Thyroid gland (tissue), 4 donors: Measurements from ENCODE around the gene MISP.

ENCODE experiments used
- POLR2A ChIP-seq, 2 donors: fragments of 450-650 bp; IDR thresholded peaks; one replicate each; pipeline ENCODE4 v1.6.1; 2017; ENCODE audit warnings: antibody characterized with exemption in 2 of 2, mild to moderate bottlenecking in 2 of 2, moderate library complexity in 1 of 2
- TF ChIP-seq, protein P1 (sequence below), 6 experiments: fragments of 200-600 bp in 3 of 6; fragments of 450-650 bp in 3 of 6; sonication (generic) in 3 of 6; IDR thresholded peaks; one replicate each; pipeline ENCODE4 v1.5.1; 2016 to 2019; ENCODE audit warnings: antibody characterized with exemption in 6 of 6, mild to moderate bottlenecking in 2 of 6, inconsistent platforms in 1 of 6, moderate library complexity in 1 of 6

DNA sequence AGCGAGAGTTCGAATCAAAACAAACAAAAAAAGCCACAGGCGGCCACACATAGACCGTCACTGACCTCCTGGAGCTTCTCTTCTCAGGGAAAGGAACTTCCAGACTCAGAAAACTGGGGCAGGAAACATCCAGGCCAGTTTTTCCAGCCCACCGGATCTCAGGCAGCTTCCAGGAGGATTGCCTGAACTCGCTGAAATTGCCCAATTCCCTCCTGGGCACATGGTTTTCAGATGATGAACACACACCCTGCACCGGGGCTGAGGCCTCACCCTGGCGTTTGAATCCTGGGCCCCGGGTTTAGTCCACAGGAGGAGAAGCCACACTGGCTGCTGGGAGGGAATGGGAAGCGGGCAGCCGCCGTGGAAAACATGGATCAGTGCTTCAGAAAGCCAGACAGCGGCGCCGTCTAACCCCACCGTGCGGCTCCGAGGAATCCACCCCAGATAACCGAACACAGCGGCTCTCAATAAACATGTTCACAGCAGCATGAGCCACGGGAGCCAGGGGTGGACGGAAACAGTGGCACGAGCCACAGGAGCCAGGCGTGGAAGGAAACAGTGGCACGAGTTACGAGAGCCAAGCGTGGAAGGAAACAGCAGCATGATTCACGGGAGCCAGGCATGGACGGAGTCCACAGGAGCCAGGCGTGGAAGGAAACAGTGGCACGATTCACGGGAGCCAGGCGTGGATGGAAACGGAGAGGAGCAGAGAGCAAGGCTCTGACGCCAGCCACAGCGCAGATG is 28.2 kb downstream of the MISP start:
- TF ChIP-seq, protein P1, sequence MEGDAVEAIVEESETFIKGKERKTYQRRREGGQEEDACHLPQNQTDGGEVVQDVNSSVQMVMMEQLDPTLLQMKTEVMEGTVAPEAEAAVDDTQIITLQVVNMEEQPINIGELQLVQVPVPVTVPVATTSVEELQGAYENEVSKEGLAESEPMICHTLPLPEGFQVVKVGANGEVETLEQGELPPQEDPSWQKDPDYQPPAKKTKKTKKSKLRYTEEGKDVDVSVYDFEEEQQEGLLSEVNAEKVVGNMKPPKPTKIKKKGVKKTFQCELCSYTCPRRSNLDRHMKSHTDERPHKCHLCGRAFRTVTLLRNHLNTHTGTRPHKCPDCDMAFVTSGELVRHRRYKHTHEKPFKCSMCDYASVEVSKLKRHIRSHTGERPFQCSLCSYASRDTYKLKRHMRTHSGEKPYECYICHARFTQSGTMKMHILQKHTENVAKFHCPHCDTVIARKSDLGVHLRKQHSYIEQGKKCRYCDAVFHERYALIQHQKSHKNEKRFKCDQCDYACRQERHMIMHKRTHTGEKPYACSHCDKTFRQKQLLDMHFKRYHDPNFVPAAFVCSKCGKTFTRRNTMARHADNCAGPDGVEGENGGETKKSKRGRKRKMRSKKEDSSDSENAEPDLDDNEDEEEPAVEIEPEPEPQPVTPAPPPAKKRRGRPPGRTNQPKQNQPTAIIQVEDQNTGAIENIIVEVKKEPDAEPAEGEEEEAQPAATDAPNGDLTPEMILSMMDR (IDR thresholded peaks at IDR 0.05), result no peak
- TF ChIP-seq POLR2A (IDR thresholded peaks at IDR 0.05), result no peak
